GM19463 (cell line): ENCODE results near the gene PLGLB2.
"Not testable (repeated sequence)": the region's sequence is repeated elsewhere in the genome, so short reads cannot be mapped to it uniquely, and the experiment has no call there.

Experiments
- ATAC-seq: cut with Tn5 transposase; IDR thresholded peaks from one replicate; pipeline ENCODE4 v1.9.1; 2021; ENCODE audit warnings: mild to moderate bottlenecking, moderate library complexity; ENCODE audit not compliant: unreplicated experiment

The PLGLB2 gene

DNA sequence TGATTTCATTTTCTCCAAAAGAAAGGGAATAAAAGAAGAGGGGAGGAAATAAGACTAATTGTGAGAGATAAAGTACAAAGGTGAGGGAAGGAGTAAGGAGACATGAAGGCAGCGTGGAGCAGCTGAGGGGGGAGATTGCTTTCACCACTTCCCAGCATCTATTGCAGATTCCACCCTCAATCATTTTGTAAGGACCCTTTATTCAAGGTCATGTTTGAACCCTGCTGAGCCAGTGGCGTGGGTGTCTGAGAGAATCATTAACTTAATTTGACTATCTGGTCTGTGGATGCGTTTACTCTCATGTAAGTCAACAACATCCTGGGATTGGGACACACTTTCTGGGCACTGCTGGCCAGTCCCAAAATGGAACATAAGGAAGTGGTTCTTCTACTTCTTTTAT, at the start of gene PLGLB2:
TSS of gene PLGLB2 (plus strand) at position 297 of the 400 bp plus-strand sequence. CDS start at position 364, 67 bp downstream.
- not testable (repeated sequence) for ATAC-seq

GRCh38 chr2:87704572-87705323, 43.1 kb upstream of the PLGLB2 start:
- ATAC-seq: not testable (repeated sequence)

DNA sequence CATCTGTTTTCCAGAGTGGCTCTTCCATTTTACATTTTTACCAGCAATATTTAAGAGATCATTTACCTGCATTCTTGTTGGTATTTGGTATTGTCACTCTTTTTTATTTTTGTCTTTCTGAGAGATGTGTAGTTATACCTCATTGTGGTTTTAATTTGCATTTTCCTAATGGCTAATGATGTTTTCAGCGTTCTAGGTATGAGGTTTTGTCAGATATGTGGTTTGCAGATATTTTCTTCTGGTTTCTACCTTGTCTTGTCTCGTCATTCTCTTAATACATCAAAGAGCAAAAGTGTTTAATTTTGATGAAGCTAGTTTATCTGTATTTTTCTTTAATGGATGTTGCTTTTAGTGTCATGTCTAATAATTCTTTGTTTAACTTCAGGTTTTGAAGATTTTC, 39.5 kb upstream of the PLGLB2 start:
- ATAC-seq: peak; percentile 51

GRCh38 chr2:87727940-87728599, 19.8 kb upstream of the PLGLB2 start:
- not testable (repeated sequence) for ATAC-seq

DNA sequence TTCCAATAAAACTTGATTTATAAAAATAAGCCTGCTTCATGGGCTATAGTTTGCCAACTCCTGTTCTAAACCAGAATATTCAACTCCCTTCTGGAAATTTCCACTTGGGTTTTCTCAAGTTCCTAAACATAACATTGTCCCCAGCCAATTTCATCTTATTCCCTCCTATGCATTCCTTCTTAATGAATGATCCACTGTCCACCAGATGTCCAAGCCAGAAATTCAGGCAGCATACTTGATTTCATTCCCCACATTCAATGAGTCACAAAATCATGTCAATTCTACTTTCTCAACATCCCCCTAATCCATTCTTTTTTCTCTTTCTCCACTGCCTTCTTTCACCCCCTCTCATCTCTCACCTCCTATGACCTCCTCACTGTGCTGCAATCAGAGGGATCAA, 7.0 kb upstream of the PLGLB2 start:
- ATAC-seq: not testable (repeated sequence)

DNA sequence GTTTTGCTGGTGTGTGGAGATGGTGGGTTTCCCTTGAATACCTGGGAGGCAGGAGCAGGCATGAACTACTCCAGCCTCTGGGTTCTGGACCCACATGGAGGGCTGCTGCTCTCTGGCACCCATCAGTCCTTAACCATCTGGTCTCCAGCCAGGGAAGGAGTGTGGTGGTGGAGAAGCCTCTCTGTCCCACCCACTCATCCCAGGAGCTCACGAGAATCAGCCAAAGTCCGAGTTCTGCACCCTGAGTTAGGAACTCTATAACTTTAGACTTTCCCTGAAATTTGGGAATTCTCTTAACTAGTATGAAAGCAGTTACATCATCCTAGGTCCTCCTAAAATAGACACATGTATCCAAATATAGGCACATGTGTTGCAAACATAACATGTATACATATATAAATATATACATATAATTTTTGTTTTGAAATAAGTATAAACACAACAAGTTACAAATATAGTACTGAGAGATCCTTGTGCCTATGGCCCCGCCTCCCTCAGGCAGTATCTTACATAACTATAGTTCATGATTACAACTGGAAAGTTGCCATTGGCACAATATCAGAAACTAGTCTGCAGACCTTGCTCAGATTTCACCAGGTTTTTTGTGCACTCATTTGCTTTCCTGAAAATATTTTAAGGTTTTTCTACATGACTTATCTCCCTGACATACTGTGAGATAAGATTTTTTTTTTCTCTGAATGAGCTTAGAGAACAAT, 5.3 kb upstream of the PLGLB2 start:
- not testable (repeated sequence) for ATAC-seq

DNA sequence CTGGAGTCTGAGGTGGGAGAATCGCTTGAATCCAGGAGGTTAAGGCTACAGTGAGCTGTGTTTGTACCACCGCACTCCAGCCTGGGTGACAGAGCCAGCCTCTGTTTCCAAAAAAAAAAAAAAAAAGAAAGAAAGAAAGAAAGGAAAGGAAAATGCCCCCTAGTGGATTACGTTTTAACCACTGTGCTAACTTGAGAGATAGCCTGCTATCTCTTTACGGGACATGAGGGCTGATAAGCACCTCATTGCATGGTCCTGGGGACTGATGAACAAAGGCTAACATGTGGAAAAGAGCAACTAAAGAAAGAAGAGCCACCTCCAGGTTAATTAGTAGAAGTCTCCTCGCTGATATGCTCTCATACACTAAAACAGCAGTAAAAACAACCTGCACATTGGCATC, 4.2 kb upstream of the PLGLB2 start:
- ATAC-seq: not testable (repeated sequence)

DNA sequence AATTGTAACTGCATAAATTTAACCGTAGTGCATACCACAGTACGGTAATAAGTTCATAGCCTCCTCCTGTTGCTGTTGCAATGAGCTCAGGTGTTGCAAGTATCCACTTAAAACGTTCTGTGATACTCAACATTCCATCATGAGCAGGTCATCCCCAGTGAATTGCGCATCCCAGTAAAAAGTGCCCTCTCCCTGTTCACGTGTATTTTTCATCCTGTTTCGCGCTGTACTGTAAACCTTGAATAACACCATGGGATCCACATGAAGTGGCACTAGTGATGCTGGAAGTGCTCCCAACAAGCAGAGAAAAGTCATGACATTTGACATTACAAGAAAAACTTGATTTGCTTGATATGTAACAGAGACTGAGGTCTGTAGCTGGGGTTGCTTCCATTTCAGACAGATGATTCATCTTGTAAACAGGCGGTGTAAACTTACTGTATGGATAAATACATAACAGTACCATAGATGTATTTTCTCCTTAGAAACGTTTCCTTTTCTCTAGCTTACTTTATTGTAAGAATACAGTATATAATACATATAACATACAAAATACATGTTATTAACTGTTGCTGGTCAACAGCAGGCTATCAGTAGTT, 2.4 kb upstream of the PLGLB2 start:
- not testable (repeated sequence) for ATAC-seq

- ATAC-seq: not testable (repeated sequence)
Measured at GRCh38 chr2:87748524-87748923, 637 bp downstream of the PLGLB2 start.

GRCh38 chr2:87750560-87750959, 2.7 kb downstream of the PLGLB2 start:
- ATAC-seq: not testable (repeated sequence)

DNA sequence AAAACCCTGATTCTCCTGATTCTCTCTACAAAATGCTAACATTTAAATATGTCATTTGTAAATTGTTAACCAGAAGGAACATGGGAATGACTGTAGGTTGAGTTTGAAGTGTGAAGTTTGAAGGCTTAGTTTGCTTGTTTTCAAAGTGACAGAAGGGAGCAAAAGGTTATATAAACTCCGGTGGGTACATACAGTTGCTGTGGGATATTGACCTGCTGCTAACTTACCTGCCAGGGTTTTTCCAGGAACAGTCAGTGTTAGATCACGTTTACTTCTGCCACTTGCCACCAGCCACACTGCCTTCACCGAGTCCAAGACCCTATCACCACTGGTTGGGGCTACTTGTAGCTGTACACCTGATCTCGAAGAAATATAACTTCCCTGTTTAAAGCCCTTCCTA, 6.9 kb downstream of the PLGLB2 start:
- ATAC-seq: not testable (repeated sequence)
